Esophagus squamous epithelium (tissue), 5 donors: Measurements from ENCODE around the gene ADGRG1. TPM values are rescaled to one million over a fixed set of nuclear protein-coding genes. Genes with fewer than 3 reads are reported as not detected.

ENCODE experiments used
- DNase-seq: peaks from one replicate; lab custom pipeline; 2025; lab: John Stamatoyannopoulos, UW
- H3K27ac ChIP-seq, 4 donors: fragments of 200-600 bp; sonication (generic); one replicate each; pipeline ENCODE4 v1.5.1; 2016 to 2019; ENCODE audit warnings: mild to moderate bottlenecking in 1 of 4
- H3K27me3 ChIP-seq, 4 donors: fragments of 200-600 bp; sonication (generic); 1 replicate in 3 of 4; 2 replicates in 1 of 4; pipeline versions ENCODE4 v1.5.1 to v1.6.0; 2017 to 2021; ENCODE audit warnings: antibody characterized with exemption in 1 of 4
- H3K36me3 ChIP-seq, 3 donors: fragments of 200-600 bp; sonication (generic); one replicate each; pipeline ENCODE4 v1.5.1; 2016 to 2019
- H3K4me1 ChIP-seq, 3 donors: fragments of 200-600 bp; sonication (generic); one replicate each; pipeline ENCODE4 v1.5.1; 2017 to 2019
- H3K4me3 ChIP-seq, 4 donors: fragments of 200-600 bp; sonication (generic); 1 replicate in 3 of 4; 2 replicates in 1 of 4; pipeline ENCODE4 v1.5.1; 2016 to 2019; ENCODE audit warnings: mild to moderate bottlenecking in 2 of 4, moderate library complexity in 1 of 4
- H3K9me3 ChIP-seq, 3 donors: fragments of 200-600 bp; sonication (generic); one replicate each; pipeline ENCODE4 v1.5.1; 2016 to 2019
- CTCF ChIP-seq, 6 experiments: fragments of 450-650 bp in 4 of 6; fragments of 200-600 bp in 2 of 6; sonication (generic) in 2 of 6; IDR thresholded peaks; one replicate each; pipeline ENCODE4 v1.5.1; 2016 to 2019; ENCODE audit warnings: antibody characterized with exemption in 6 of 6, mild to moderate bottlenecking in 4 of 6, moderate library complexity in 4 of 6
- POLR2A ChIP-seq, 4 donors: fragments of 450-650 bp; IDR thresholded peaks; one replicate each; pipeline ENCODE4 v1.6.1; 2017; ENCODE audit warnings: antibody characterized with exemption in 4 of 4, mild to moderate bottlenecking in 4 of 4, moderate library complexity in 3 of 4
- WGBS, 2 donors: methylation state at CpG; one replicate each; pipeline ENCODE4 v1.1.5; 2018; 5-methylcytosine and 5-hydroxymethylcytosine counted together
- intact Hi-C: fragments of 100-400 bp; cut with DNase I; formaldehyde crosslinking; loops from one replicate; pipeline ENCODE4 v1.15.0; 2022
- total RNA-seq, 4 donors: library from RNA; depleted of rRNA; stranded (reverse); fragments of >200 nt; gene quantifications; one replicate each; pipeline ENCODE4 v1.1.0, GENCODE V29; 2016
- donor health status: DM: yes; HTN: yes; CAD: no.

The ADGRG1 gene
- total RNA-seq, 4 donors from 2014 or later = 37.0 to 65.5 (median 42.1) TPM

- WGBS, 2 donors = 69 to 82% methylated on average over 10 to 13 of the region's 15 CpGs
- intact Hi-C loops = no loop called here
- Histone ChIP-seq H3K4me3 (no peak overlapping the region), H3K36me3 (peaks cover 8 to 66% (median 15%) of the 10 kb centered on the region in 3 donors), H3K27me3 (no peaks in the 10 kb centered on the region), H3K9me3 (no peaks in the 10 kb centered on the region), H3K4me1 (no peaks in the 10 kb centered on the region), H3K27ac (no peak overlapping the region)
- no peak for TF ChIP-seq CTCF (IDR thresholded peaks at IDR 0.05)
- TF ChIP-seq POLR2A (IDR thresholded peaks at IDR 0.05) = no peak
- DNase-seq = no peak
Measured at GRCh38 chr16:57663917-57664661, 35.7 kb downstream of the ADGRG1 start.

GRCh38 chr16:57664662-57665025 lies 36.2 kb downstream of the ADGRG1 start:
- no peaks in the 10 kb centered on the region for H3K4me1 ChIP-seq
- 69 to 73% methylated on average over 4 to 5 of the region's 6 CpGs for WGBS, 2 donors
- intact Hi-C loops = no loop called here
- H3K9me3 ChIP-seq = no peaks in the 10 kb centered on the region
- H3K27ac ChIP-seq = no peak overlapping the region
- DNase-seq = no peak
- no peaks in the 10 kb centered on the region for H3K27me3 ChIP-seq
- TF ChIP-seq POLR2A (IDR thresholded peaks at IDR 0.05) (no peak), CTCF (IDR thresholded peaks at IDR 0.05) (no peak)
- no peak overlapping the region for H3K4me3 ChIP-seq
- H3K36me3 ChIP-seq = peaks cover 8 to 61% (median 12%) of the 10 kb centered on the region in 3 donors

DNA sequence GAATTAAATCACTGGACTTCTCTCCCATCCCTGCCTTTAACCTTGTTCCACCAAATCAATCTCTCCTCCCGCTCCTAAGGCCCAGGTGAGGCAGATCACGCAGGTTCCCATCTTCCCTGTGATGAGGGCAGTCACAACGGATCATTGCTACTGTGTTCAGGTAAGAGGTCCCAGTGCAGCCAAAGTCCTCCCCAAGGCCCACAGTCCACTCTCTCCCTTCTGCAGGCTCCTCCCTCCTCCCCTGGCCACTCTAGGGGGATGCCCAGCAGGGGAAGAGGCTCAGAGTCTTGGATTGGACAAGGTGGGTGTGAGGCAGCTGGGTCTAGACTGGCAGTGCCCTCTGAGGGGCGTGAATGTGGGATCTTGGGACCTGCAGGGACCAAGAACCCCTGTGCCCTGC lies 37.1 kb downstream of the ADGRG1 start:
- 51 to 71% methylated on average over 2 to 4 of the region's 4 CpGs for WGBS, 2 donors
- TF ChIP-seq POLR2A (IDR thresholded peaks at IDR 0.05) = no peak
- TF ChIP-seq CTCF (IDR thresholded peaks at IDR 0.05) = no peak
- peaks cover 8 to 52% (median 12%) of the 10 kb centered on the region in 3 donors for H3K36me3 ChIP-seq
- DNase-seq = no peak
- H3K4me1 ChIP-seq = no peaks in the 10 kb centered on the region
- H3K9me3 ChIP-seq = no peaks in the 10 kb centered on the region
- H3K27me3 ChIP-seq = no peaks in the 10 kb centered on the region
- intact Hi-C loops = no loop called here
- H3K4me3 ChIP-seq = no peak overlapping the region
- H3K27ac ChIP-seq = no peak overlapping the region

- no peak for DNase-seq
- Histone ChIP-seq H3K4me1 (no peaks in the 10 kb centered on the region), H3K9me3 (no peaks in the 10 kb centered on the region), H3K27me3 (no peaks in the 10 kb centered on the region), H3K36me3 (peaks cover 8 to 42% (median 12%) of the 10 kb centered on the region in 3 donors), H3K27ac (no peak overlapping the region), H3K4me3 (no peak overlapping the region)
- TF ChIP-seq POLR2A (IDR thresholded peaks at IDR 0.05) (no peak), CTCF (IDR thresholded peaks at IDR 0.05) (no peak)
- intact Hi-C loops = no loop called here
- WGBS, 2 donors = 49 to 68% methylated on average over 6 of the region's 11 CpGs
Measured at GRCh38 chr16:57666353-57667047, 38.1 kb downstream of the ADGRG1 start.

DNA sequence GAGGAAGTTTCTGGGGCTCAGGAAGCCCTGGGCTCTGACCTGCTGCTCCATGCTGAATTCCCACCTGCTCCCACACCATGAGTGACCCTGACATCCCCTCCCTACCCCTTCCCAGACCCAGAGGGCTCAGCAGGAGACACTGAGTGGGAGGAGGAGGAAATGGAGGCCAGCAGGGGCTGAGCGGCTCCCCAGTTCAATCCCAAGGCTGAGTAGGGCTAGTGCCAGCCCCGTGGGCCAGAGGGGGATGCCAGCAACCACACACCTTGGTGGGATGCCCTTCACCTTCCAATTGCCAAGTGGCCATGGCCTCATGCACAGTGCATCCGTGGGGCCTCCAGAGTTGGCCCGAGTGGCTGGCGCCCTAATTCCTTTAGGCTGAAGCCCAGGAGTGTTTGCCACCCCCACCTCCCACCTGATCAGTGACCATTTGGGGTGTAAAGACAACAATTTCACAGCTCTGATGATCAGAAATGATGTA lies 38.7 kb downstream of the ADGRG1 start:
- DNase-seq = no peak
- H3K36me3 ChIP-seq = peaks cover 8 to 36% (median 12%) of the 10 kb centered on the region in 3 donors
- no peaks in the 10 kb centered on the region for H3K27me3 ChIP-seq
- no peak overlapping the region for H3K27ac ChIP-seq
- H3K4me1 ChIP-seq = no peaks in the 10 kb centered on the region
- H3K4me3 ChIP-seq = no peak overlapping the region
- 61% methylated on average over 4 of the region's 5 CpGs; no CpG with 5 or more reads in 1 of the 2 donors for WGBS, 2 donors
- intact Hi-C loops = no loop called here
- no peaks in the 10 kb centered on the region for H3K9me3 ChIP-seq
- TF ChIP-seq CTCF (IDR thresholded peaks at IDR 0.05) (no peak), POLR2A (IDR thresholded peaks at IDR 0.05) (no peak)
